Nephron (organoid): ENCODE data around the gene DYSF.

Source experiments
- H3K27ac Mint-ChIP-seq, 3 experiments: 2 replicates each; pipeline ENCODE4 v1.8.0; 2020; ENCODE audit warnings: mixed read lengths in 3 of 3, mild to moderate bottlenecking in 2 of 3, moderate library complexity in 1 of 3
- H3K27me3 Mint-ChIP-seq: 2 replicates; pipeline ENCODE4 v1.8.0; 2021; ENCODE audit warnings: low read depth, mild to moderate bottlenecking, moderate library complexity, mixed read lengths
- H3K36me3 Mint-ChIP-seq: 2 replicates; pipeline ENCODE4 v1.8.0; 2020; ENCODE audit warnings: low read depth, mixed read lengths
- H3K4me1 Mint-ChIP-seq: 2 replicates; pipeline ENCODE4 v1.8.0; 2020; ENCODE audit warnings: mixed read lengths
- H3K4me3 Mint-ChIP-seq, 3 experiments: 2 replicates each; pipeline ENCODE4 v1.8.0; 2020; ENCODE audit warnings: mild to moderate bottlenecking in 3 of 3, mixed read lengths in 3 of 3, moderate library complexity in 2 of 3
- H3K9me3 Mint-ChIP-seq: 2 replicates; pipeline ENCODE4 v1.8.0; 2020; ENCODE audit warnings: mixed read lengths
- CTCF ChIP-seq, 3 experiments: fragments of 200-600 bp; sonication (generic); IDR thresholded peaks; one replicate each; pipeline ENCODE4 v1.5.0; 2021; ENCODE audit warnings: antibody characterized with exemption in 3 of 3; ENCODE audit not compliant: unreplicated experiment in 3 of 3

DYSF gene

GRCh38 chr2:71718686-71719085 is 265.3 kb downstream of the DYSF start:
- peaks cover 28% of the 10 kb centered on the region for H3K4me1 Mint-ChIP-seq
- H3K4me3 Mint-ChIP-seq = no peak overlapping the region
- no peak overlapping the region for H3K27ac Mint-ChIP-seq

GRCh38 chr2:71719520-71720282 is 266.3 kb downstream of the DYSF start:
- H3K27me3 Mint-ChIP-seq = peaks cover 23% of the 10 kb centered on the region
- H3K4me1 Mint-ChIP-seq = peaks cover 25% of the 10 kb centered on the region
- no peak for TF ChIP-seq CTCF (IDR thresholded peaks at IDR 0.05; ENCODE audit: unreplicated experiment in 3 of 3)
- no peak overlapping the region for H3K4me3 Mint-ChIP-seq
- no peak overlapping the region for H3K27ac Mint-ChIP-seq
- H3K36me3 Mint-ChIP-seq = no peaks in the 10 kb centered on the region
- H3K9me3 Mint-ChIP-seq = peaks cover 11% of the 10 kb centered on the region

More at GRCh38 chr2:71718686-71719085, 265.3 kb downstream of the DYSF start:
- no peak for TF ChIP-seq CTCF (IDR thresholded peaks at IDR 0.05; ENCODE audit: unreplicated experiment in 3 of 3)
- H3K9me3 Mint-ChIP-seq = peaks cover 9% of the 10 kb centered on the region
- H3K27me3 Mint-ChIP-seq = peaks cover 23% of the 10 kb centered on the region
- H3K36me3 Mint-ChIP-seq = no peaks in the 10 kb centered on the region

- no peak for TF ChIP-seq CTCF (IDR thresholded peaks at IDR 0.05; ENCODE audit: unreplicated experiment in 3 of 3)
- Mint-ChIP-seq H3K9me3 (peaks cover 11% of the 10 kb centered on the region), H3K27me3 (peaks cover 23% of the 10 kb centered on the region), H3K4me1 (peaks cover 25% of the 10 kb centered on the region), H3K4me3 (no peak overlapping the region), H3K27ac (no peak overlapping the region), H3K36me3 (no peaks in the 10 kb centered on the region)
Observed at GRCh38 chr2:71720283-71720560, 266.9 kb downstream of the DYSF start.

GRCh38 chr2:71720596-71721361 is 267.4 kb downstream of the DYSF start:
- Mint-ChIP-seq H3K4me1 (peaks cover 25% of the 10 kb centered on the region), H3K4me3 (no peak overlapping the region), H3K27ac (peak overlapping the region in 1 of 3 experiments; percentile 69), H3K9me3 (peaks cover 11% of the 10 kb centered on the region), H3K27me3 (peaks cover 23% of the 10 kb centered on the region), H3K36me3 (no peaks in the 10 kb centered on the region)
- no peak for TF ChIP-seq CTCF (IDR thresholded peaks at IDR 0.05; ENCODE audit: unreplicated experiment in 3 of 3)

- Mint-ChIP-seq H3K4me1 (peaks cover 25% of the 10 kb centered on the region), H3K36me3 (no peaks in the 10 kb centered on the region), H3K27ac (peak overlapping the region in 1 of 3 experiments; percentile 69), H3K27me3 (peaks cover 23% of the 10 kb centered on the region), H3K4me3 (no peak overlapping the region), H3K9me3 (peaks cover 11% of the 10 kb centered on the region)
- no peak for TF ChIP-seq CTCF (IDR thresholded peaks at IDR 0.05; ENCODE audit: unreplicated experiment in 3 of 3)
Observed at GRCh38 chr2:71721362-71721665, 268.0 kb downstream of the DYSF start.
